Activated T-cell treated with anti-CD3 and anti-CD28 coated beads, Interleukin-2, amount 50 U/mL, for 1 hour (primary cell): Measurements from ENCODE around the gene ARHGAP21.

Experiments
- DNase-seq: peaks from one replicate; pipeline ENCODE4 v3.0.0-alpha.2; 2020

ARHGAP21 gene

GRCh38 chr10:24722131-24722675 lies 1.5 kb downstream of the ARHGAP21 start:
- no peak for DNase-seq

DNA sequence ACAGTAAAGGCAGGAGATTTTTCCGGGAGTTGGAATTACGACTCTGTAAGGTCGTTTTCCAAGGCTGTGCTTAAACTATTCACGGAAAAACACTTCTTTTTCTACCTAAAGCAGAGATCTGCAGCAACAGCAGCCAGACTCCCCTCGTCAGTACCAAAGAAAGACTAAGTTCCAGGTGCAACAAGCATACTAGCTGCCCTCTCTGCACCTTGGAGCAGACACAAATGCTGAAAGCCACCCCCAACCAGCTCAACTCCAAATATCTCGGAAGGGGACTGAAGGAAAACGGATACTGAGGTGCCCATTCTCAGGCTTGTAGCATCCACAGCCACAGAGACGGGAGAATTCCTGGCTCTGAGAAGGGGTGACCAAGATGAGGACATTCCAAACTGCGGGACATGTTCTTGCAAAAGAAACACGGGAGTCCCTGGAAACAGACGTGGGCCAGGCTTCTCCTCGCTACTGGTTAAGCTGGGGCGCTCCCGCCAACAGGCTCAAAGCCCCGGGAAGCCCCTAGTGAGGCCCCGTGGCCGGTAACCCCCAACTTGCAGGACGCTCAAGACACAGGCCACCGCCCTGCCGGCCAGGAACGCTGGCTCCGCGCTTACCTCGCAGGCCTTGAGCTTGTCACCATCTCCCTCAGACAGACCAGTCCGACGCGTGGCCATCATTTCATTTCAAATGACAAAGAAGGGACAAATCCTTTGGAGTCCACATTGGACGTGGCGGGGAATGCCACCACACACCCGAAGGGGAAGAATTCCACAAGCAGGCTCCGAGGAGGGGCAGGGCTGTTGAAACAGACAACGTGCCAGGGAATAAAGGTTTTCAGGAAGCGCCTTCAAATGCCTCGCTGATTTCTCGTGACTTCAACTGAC lies 2.2 kb downstream of the ARHGAP21 start:
- DNase-seq: no peak

DNA sequence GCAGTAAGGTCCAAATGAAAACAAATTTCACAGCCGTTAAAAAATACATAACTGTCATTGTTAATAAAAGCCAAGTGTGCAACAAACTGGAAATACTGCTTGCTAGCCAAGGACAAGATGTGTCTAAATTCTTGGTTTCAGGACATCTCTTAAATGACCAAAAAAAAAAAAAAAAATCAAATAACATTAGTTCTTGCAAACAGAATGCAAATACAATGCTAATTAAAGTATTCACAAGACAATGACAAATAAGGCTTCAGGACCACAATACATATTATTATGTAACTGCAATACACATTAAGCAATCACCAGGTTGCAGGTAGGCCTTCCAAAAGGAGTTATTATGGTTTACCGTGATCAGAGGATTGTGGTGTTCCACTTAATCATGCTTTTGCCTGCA lies 3.6 kb downstream of the ARHGAP21 start:
- no peak for DNase-seq

GRCh38 chr10:24718031-24718855 lies 5.4 kb downstream of the ARHGAP21 start:
- no peak for DNase-seq

- no peak for DNase-seq
Observed at GRCh38 chr10:24716295-24716694, 7.4 kb downstream of the ARHGAP21 start.

GRCh38 chr10:24715246-24715769 lies 8.4 kb downstream of the ARHGAP21 start:
- no peak for DNase-seq

DNA sequence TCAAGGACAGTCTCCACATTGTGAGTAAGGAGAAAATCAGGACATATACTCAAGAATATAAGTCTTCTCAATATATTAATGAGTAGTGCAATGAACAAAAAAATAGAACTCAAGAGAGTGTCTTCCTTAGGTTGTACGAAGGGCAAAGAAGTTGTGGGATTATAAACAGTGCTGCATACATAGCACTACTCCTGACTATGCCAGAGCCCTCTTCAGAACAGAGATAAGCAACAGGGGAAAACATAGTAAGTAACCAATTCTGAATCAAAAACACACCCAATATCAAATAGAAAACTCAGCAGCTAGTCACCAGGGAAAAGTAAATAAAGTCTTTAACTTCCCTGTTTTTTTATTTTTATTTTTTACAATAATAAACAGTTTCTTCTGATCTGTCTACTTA lies 10.6 kb downstream of the ARHGAP21 start:
- DNase-seq: no peak

DNA sequence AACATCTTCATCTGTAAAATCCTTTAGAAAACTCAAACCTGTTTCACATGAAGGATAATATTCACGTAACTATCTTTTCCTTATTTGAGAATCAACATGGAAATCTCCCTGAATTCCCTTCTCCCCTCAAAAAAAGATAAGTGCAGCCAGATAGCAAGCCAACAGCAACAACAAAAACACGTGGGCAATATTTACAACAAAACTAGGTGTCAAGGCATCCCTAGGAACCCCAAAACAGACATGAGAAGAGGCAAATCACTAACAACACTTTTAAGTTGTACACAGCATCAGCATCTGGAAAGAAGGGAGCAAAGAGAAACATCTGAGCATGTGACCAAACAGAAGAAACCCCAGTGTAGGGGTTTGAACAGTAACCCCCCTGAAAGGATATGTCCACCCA lies 12.2 kb downstream of the ARHGAP21 start:
- no peak for DNase-seq

- DNase-seq: no peak
Observed at GRCh38 chr10:24708081-24708480, 15.6 kb downstream of the ARHGAP21 start.

DNA sequence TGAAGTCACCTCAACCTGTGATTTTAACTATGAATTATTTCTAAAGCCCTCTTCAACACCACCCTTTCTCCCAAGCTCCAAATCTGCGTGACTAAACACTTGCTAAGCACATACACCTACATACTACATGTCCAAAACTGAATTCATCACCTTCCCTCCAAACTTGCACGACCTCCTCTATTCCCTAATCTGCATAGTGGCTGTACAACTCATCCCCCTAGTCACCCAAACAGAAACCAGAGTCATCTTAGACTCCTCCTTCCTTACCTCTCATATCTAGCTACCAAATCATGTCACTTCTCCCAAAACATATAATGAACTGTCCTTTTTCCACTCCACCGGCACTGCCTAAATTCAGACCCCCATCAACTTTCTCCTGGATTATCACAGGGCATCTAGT lies 16.2 kb downstream of the ARHGAP21 start:
- DNase-seq: no peak

DNA sequence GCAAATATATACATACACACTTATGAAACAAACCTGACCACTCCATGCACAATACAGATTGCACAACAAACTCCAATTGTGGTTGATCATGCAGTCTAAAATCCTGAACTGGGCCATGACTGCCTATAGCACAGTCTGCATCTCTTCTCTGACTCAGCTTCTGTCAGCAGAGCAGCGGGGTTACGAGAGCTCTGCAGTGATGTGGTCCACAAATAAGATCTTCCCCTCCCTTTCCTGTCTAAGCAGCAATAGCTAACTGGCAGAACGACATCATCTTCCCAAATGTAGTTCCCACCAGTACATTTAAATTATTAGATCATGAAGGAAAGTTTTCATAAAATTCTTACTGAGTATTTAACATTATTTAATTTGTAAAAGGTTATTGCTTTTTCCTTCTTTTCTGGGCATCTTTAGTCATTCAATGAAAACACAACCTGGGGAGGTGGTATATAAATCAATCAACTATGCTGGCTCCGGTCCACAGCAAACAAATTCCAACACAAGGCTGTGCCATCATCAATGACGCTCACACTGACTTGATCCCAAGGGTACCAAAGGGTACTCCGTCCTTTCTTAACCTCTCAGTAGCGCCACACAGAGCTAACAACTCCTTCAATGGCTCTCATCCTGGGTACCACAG lies 17.1 kb downstream of the ARHGAP21 start:
- DNase-seq: peak; percentile 21

DNA sequence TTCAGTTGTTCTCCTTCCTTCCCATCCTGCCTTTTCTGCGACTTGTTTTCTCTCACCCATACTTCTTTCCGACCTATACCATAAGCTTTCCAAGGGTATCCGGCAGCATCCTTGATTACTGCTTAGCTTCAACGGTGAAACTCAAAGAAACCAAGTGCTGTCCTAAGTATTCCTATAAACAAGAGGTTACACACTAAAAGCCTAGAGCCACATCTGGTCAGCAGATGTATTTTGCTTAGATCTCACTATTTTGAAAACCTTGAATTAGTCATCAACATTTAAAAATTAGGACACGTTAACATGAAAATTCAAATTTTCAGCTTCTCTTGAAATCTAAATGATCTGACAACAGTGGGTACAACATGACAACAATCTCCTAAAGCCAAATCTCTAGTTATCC lies 20.0 kb downstream of the ARHGAP21 start:
- DNase-seq: no peak

- no peak for DNase-seq
Observed at GRCh38 chr10:24701447-24701846, 22.2 kb downstream of the ARHGAP21 start.

GRCh38 chr10:24700948-24701347 lies 22.7 kb downstream of the ARHGAP21 start:
- no peak for DNase-seq

- no peak for DNase-seq
Observed at GRCh38 chr10:24698270-24698669, 25.4 kb downstream of the ARHGAP21 start.

GRCh38 chr10:24697080-24697479 lies 26.6 kb downstream of the ARHGAP21 start:
- no peak for DNase-seq

- no peak for DNase-seq
Observed at GRCh38 chr10:24695452-24695851, 28.2 kb downstream of the ARHGAP21 start.

DNA sequence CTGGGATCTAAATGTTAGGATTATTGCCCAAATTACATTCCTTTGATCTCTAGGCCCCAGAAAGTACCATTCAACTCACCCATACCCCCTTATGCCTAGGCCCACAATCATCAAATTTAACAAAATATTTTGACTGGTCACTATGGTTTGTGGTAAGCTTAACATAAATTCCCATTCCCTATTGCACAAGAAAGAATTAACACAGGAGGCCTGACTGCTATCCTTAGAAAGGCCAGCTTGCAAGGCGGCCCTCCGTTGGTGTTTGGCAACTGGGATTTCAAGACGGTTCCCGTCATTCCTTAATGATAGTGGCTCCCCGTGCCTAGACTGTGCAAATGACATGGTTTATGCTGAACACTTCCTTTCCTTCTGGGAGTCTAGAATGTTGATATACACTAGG lies 29.6 kb downstream of the ARHGAP21 start:
- DNase-seq: no peak

DNA sequence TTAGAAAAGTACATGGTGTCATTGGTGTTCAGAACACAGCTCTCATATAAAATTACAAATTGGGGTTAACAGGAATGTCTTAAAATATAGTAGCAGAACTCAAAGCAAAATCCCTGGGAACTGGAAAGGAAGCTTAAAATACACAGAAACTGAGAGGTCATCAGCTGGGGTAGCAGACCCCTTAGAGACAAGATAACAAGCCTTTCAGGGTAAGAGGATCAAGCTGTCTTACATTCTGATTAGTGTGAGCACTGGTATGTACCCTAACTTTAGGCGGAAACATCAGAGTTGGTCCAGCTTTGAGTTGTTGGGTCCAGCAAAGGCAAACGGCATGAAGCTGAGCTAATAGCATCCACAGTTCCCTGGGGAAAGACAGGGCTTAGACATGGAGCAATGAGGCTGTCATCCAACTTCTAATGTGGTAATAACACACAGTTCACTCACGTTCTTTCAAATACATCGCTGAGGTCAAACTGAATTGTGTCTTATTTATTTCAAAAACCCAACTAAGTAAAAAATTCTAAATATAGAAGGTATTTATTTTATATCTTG lies 32.6 kb downstream of the ARHGAP21 start:
- no peak for DNase-seq

DNA sequence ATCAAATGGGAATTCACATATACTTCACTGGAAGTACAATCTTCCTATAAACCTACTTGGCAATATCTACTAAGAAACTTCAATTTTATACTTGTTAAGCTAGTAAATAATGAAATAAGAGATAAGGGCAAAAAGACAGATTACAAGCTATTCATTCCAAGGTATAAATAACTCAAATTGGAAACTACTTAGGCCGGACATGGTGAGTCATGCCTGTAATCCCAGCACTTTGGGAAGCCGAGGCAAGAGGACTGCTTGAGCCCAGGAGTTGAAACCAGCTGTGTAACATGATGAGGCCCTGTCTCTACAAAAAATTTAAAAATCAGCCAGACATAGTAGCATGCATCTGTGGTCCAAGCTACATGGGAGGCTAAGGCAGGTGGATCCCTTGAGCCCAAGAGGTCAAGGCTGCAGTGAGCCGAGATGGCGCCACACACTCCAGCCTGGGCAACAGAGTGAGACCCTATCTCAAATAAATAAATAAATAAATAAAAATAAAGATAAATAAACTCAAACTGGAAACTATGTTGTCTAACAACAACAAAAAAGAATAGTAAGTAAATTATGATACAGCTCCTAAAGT lies 37.6 kb downstream of the ARHGAP21 start:
- no peak for DNase-seq

- no peak for DNase-seq
Observed at GRCh38 chr10:24683554-24683953, 40.1 kb downstream of the ARHGAP21 start.

- no peak for DNase-seq
Observed at GRCh38 chr10:24681572-24682088, 42.1 kb downstream of the ARHGAP21 start.
